ENCODE data around the gene DYSF.

DNA sequence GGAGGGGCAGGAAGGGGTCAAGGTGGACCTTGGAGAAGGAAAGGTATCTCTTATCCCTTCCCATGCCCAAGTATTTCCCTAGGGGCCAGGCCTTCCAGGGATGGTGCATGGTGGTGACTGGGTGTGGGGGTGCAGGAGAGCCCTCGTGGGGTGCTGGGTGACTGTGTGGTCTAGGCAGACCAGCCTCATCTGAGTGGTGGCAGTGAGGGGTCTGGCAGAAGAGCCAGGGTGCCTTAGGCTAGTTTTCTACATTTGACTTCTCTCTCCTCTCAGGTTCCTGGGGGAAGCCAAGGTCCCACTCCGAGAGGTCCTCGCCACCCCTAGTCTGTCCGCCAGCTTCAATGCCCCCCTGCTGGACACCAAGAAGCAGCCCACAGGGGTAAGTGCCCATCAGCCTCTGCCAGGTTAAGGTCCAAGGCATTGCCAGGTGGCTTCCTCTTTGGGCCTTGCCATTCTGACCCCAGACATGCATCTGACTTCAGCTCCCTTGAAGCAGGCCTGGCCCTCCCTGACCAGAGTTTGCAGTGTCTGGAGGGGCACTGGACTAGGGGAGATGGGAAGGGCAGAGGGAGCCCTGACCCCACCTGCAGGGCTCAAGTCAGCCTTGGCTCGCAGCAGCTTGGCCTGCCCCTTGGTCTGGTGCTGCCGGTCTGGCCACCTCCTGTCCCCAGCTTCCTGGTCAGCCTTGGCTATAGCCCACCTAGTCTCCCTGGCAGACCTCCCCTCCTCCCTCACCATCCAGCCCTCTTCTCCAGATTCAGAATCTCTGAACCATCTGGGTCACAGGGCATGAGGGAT lies 49.8 kb downstream of the DYSF start:
- TF ChIP-seq EP300 (IDR thresholded peaks at IDR 0.05; ENCODE audit: low read depth) = no peak
- TF ChIP-seq POLR2AphosphoS5 (IDR thresholded peaks at IDR 0.05) = no peak

All from transverse colon (tissue), 3 donors.